CD4-positive, alpha-beta T cell treated with Interferon alpha-2 for 1 hour (primary cell): ENCODE data around the gene SLC39A3.

Experiments used
- DNase-seq, 2 donors: peaks; one replicate each; pipeline ENCODE4 v3.0.0-alpha.2; 2020 to 2022

Gene SLC39A3

GRCh38 chr19:2768365-2769132, 28.7 kb upstream of the SLC39A3 start:
- DNase-seq = no peak

- DNase-seq = no peak
These were observed 27.9 kb upstream of the SLC39A3 start for GRCh38 chr19:2767688-2768087.

- DNase-seq = no peak
These were observed 27.0 kb upstream of the SLC39A3 start for GRCh38 chr19:2766594-2767372.

GRCh38 chr19:2765376-2765775, 25.6 kb upstream of the SLC39A3 start:
- DNase-seq = no peak

- no peak for DNase-seq
These were observed 25.1 kb upstream of the SLC39A3 start for GRCh38 chr19:2764945-2765344.

- no peak for DNase-seq
These were observed 23.9 kb upstream of the SLC39A3 start for GRCh38 chr19:2763687-2764086.

- no peak for DNase-seq
These were observed 23.1 kb upstream of the SLC39A3 start for GRCh38 chr19:2762783-2763496.

GRCh38 chr19:2761876-2762782, 22.3 kb upstream of the SLC39A3 start:
- DNase-seq = no peak

GRCh38 chr19:2761309-2761677, 21.5 kb upstream of the SLC39A3 start:
- no peak for DNase-seq

GRCh38 chr19:2759965-2760364, 20.1 kb upstream of the SLC39A3 start:
- no peak for DNase-seq

- no peak for DNase-seq
These were observed 19.5 kb upstream of the SLC39A3 start for GRCh38 chr19:2759362-2759761.

GRCh38 chr19:2758601-2759313, 18.9 kb upstream of the SLC39A3 start:
- no peak for DNase-seq

GRCh38 chr19:2756921-2757881, 17.4 kb upstream of the SLC39A3 start:
- DNase-seq = no peak

GRCh38 chr19:2756477-2756876, 16.7 kb upstream of the SLC39A3 start:
- no peak for DNase-seq

- no peak for DNase-seq
These were observed 16.0 kb upstream of the SLC39A3 start for GRCh38 chr19:2755811-2756210.

- no peak for DNase-seq
These were observed 15.6 kb upstream of the SLC39A3 start for GRCh38 chr19:2755448-2755705.

GRCh38 chr19:2754659-2755447, 15.0 kb upstream of the SLC39A3 start:
- no peak for DNase-seq

GRCh38 chr19:2751438-2751830, 11.6 kb upstream of the SLC39A3 start:
- DNase-seq = no peak

GRCh38 chr19:2750808-2751437, 11.1 kb upstream of the SLC39A3 start:
- no peak for DNase-seq

- no peak for DNase-seq
These were observed 7.5 kb upstream of the SLC39A3 start for GRCh38 chr19:2747349-2747748.
